ENCODE results near the gene TASP1. TPM values are rescaled to one million over a fixed set of nuclear protein-coding genes. Genes with fewer than 3 reads are reported as not detected.
"Not testable (repeated sequence)": the region's sequence is repeated elsewhere in the genome, so short reads cannot be mapped to it uniquely, and the experiment has no call there.

The TASP1 gene
- total RNA-seq, 4 donors from 2014 or later = 15.2 to 21.3 (median 17.8) TPM

DNA sequence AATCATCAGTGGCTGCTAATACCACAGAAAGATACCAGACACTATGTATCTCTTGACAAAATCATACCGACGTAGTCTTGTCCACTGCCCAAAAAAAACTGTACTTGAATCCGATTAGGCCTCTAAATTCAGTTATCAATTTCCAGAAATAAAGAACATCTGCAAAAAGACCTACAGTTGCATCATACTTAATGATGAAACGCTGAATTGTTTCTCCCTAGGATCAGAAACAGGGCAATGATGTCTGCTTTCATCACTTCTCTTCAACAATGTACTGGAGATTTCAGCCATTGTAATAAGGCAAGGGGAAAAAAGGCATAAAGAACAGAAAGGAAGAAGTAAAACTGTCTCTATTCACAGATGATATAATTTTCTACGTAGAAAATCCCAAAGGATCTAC lies 152.0 kb downstream of the TASP1 start:
- no peak for TF ChIP-seq POLR2A (IDR thresholded peaks at IDR 0.05)
- no peak for TF ChIP-seq EP300 (IDR thresholded peaks at IDR 0.05)
- no peak for TF ChIP-seq POLR2AphosphoS5 (IDR thresholded peaks at IDR 0.05)
- TF ChIP-seq, protein P1, sequence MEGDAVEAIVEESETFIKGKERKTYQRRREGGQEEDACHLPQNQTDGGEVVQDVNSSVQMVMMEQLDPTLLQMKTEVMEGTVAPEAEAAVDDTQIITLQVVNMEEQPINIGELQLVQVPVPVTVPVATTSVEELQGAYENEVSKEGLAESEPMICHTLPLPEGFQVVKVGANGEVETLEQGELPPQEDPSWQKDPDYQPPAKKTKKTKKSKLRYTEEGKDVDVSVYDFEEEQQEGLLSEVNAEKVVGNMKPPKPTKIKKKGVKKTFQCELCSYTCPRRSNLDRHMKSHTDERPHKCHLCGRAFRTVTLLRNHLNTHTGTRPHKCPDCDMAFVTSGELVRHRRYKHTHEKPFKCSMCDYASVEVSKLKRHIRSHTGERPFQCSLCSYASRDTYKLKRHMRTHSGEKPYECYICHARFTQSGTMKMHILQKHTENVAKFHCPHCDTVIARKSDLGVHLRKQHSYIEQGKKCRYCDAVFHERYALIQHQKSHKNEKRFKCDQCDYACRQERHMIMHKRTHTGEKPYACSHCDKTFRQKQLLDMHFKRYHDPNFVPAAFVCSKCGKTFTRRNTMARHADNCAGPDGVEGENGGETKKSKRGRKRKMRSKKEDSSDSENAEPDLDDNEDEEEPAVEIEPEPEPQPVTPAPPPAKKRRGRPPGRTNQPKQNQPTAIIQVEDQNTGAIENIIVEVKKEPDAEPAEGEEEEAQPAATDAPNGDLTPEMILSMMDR (IDR thresholded peaks at IDR 0.05) = no peak
- Histone ChIP-seq H3K4me3 (no peak overlapping the region), H3K36me3 (peaks cover 0 to 14% of the 10 kb centered on the region in 2 donors), H3K4me1 (peaks cover 2 to 16% (median 13%) of the 10 kb centered on the region in 3 donors), H3K27me3 (no peaks in the 10 kb centered on the region), H3K27ac (no peak overlapping the region), H3K9me3 (no peaks in the 10 kb centered on the region)
- ATAC-seq = no peak
- WGBS, 2 donors (ENCODE audit: low coverage in 1 of 2) = 76 to 95% methylated on average over 5 of the region's 5 CpGs

GRCh38 chr20:13485576-13485975 lies 153.2 kb downstream of the TASP1 start:
- H3K27me3 ChIP-seq = no peaks in the 10 kb centered on the region
- no peak overlapping the region for H3K4me3 ChIP-seq
- TF ChIP-seq, protein P1 (IDR thresholded peaks at IDR 0.05) = no peak
- TF ChIP-seq POLR2AphosphoS5 (IDR thresholded peaks at IDR 0.05) (no peak), POLR2A (IDR thresholded peaks at IDR 0.05) (no peak), EP300 (IDR thresholded peaks at IDR 0.05) (no peak)
- peaks cover 0 to 22% of the 10 kb centered on the region in 2 donors for H3K36me3 ChIP-seq
- H3K27ac ChIP-seq = no peak overlapping the region
- H3K9me3 ChIP-seq = no peaks in the 10 kb centered on the region
- no peak for ATAC-seq
- WGBS, 2 donors (ENCODE audit: low coverage in 1 of 2) = 72 to 85% methylated on average over 3 of the region's 3 CpGs
- peaks cover 0 to 5% (median 2%) of the 10 kb centered on the region in 3 donors for H3K4me1 ChIP-seq

- not testable (repeated sequence) for H3K27me3 ChIP-seq, H3K9me3 ChIP-seq, H3K27ac ChIP-seq, H3K4me1 ChIP-seq, ATAC-seq, H3K4me3 ChIP-seq
- 100% methylated on average over 1 of the region's 1 CpG for WGBS, 2 donors (ENCODE audit: low coverage in 1 of 2)
- peaks cover 0 to 25% of the 10 kb centered on the region in 2 donors for H3K36me3 ChIP-seq
These were observed 153.7 kb downstream of the TASP1 start for GRCh38 chr20:13485019-13485418.

GRCh38 chr20:13483472-13483871 lies 155.3 kb downstream of the TASP1 start:
- H3K4me1 ChIP-seq, H3K27me3 ChIP-seq, H3K27ac ChIP-seq, H3K9me3 ChIP-seq, H3K4me3 ChIP-seq, ATAC-seq: not testable (repeated sequence)
- H3K36me3 ChIP-seq = peaks cover 0 to 28% of the 10 kb centered on the region in 2 donors
- 89 to 95% methylated on average over 1 of the region's 1 CpG for WGBS, 2 donors (ENCODE audit: low coverage in 1 of 2)

DNA sequence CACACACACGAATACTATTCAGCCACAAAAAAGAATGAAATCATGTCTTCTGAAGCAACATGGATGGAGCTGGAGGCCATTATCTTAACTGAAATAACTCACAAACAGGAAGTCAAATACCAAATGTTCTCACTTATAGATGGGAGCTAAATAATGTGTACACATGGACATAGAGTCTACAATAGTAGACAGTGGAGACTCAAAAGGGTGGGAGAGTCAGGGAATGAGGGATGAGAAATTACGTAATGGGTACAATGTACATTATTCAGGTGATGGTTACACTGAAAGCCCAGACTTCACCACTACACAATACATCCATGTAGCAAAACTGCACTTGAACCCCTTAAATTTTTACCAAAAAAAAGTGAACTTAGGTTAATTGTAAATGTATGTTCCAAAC lies 160.4 kb downstream of the TASP1 start:
- no peak overlapping the region for H3K4me3 ChIP-seq
- H3K27me3 ChIP-seq = no peaks in the 10 kb centered on the region
- H3K9me3 ChIP-seq = no peaks in the 10 kb centered on the region
- WGBS, 2 donors (ENCODE audit: low coverage in 1 of 2) = 79 to 100% methylated on average over 2 of the region's 2 CpGs
- no peak overlapping the region for H3K27ac ChIP-seq
- H3K36me3 ChIP-seq = peaks cover 0 to 28% of the 10 kb centered on the region in 2 donors
- no peaks in the 10 kb centered on the region for H3K4me1 ChIP-seq
- no peak for ATAC-seq
- TF ChIP-seq, protein P1 (IDR thresholded peaks at IDR 0.05) = no peak
- TF ChIP-seq EP300 (IDR thresholded peaks at IDR 0.05) = no peak
- TF ChIP-seq POLR2A (IDR thresholded peaks at IDR 0.05) = no peak
- TF ChIP-seq POLR2AphosphoS5 (IDR thresholded peaks at IDR 0.05) = no peak

- no peaks in the 10 kb centered on the region for H3K27me3 ChIP-seq
- TF ChIP-seq POLR2AphosphoS5 (IDR thresholded peaks at IDR 0.05) (no peak), EP300 (IDR thresholded peaks at IDR 0.05) (no peak), POLR2A (IDR thresholded peaks at IDR 0.05) (no peak)
- TF ChIP-seq, protein P1 (IDR thresholded peaks at IDR 0.05) = no peak
- H3K36me3 ChIP-seq = no peaks in the 10 kb centered on the region
- 87% methylated on average over 1 of the region's 1 CpG; no CpG with 5 or more reads in 1 of the 2 donors for WGBS, 2 donors (ENCODE audit: low coverage in 1 of 2)
- no peak overlapping the region for H3K4me3 ChIP-seq
- no peaks in the 10 kb centered on the region for H3K4me1 ChIP-seq
- no peak for ATAC-seq
- H3K9me3 ChIP-seq = no peaks in the 10 kb centered on the region
- H3K27ac ChIP-seq = no peak overlapping the region
These were observed 164.3 kb downstream of the TASP1 start for GRCh38 chr20:13474467-13474866.
